A549 (cell line): ENCODE measurements around the gene PYGB. TPM values are rescaled to one million over a fixed set of nuclear protein-coding genes. Genes with fewer than 3 reads are reported as not detected.
A peak's percentile ranks its signal among the peaks of the same experiment; 100 is the strongest.

Experiments used
- ATAC-seq, 2 experiments: fragments of 200-7000 bp in 1 of 2; fragments of >200 bp in 1 of 2; cut with Nextera tagmentation in 1 of 2; cut with Tn5 transposase in 1 of 2; 3 replicates each; pipeline versions ENCODE4 v1.8.0 to v1.9.1; 2018 to 2020; ENCODE audit warnings: mild to moderate bottlenecking in 1 of 2, moderate library complexity in 1 of 2
- CTCF ChIA-PET: fragments of 300-600 bp; sonication (Branson Sonifier 250); formaldehyde crosslinking; extraction: SDS; loops from one replicate; lab custom pipeline; 2021; ENCODE audit warnings: antibody characterized with exemption, inconsistent platforms; lab: Yijun Ruan, JAX
- POLR2A ChIA-PET: fragments of 350-600 bp; formaldehyde crosslinking; extraction: SDS; loops from one replicate; lab custom pipeline; 2021; ENCODE audit warnings: antibody characterized with exemption, inconsistent platforms; lab: Yijun Ruan, JAX
- DNase-seq, 2 experiments: peaks; one replicate each; pipeline versions ENCODE4 v3.0.0 to v3.0.0-alpha.2; 2011 to 2016; ENCODE audit warnings: low read depth in 1 of 2, low spot score in 1 of 2
- FAIRE-seq: peaks from 2 replicates; lab custom pipeline; 2011; peaks lifted over from hg19 to GRCh38; lab: Jason Lieb, UNC
- H3K27ac ChIP-seq, 2 experiments: fragments of >200 bp; sonication (Bioruptor Twin); formaldehyde crosslinking; 3 replicates each; pipeline ENCODE4 v1.5.1; 2016 to 2017
- H3K4me1 ChIP-seq: fragments of >200 bp; sonication (Bioruptor Twin); formaldehyde crosslinking; 3 replicates; pipeline ENCODE4 v1.6.1; 2016
- H3K4me2 ChIP-seq: fragments of >200 bp; sonication (Bioruptor Twin); formaldehyde crosslinking; 3 replicates; pipeline ENCODE4 v1.6.1; 2016
- H3K4me3 ChIP-seq: fragments of >200 bp; sonication (Bioruptor Twin); formaldehyde crosslinking; 3 replicates; pipeline ENCODE4 v1.5.1; 2016
- H3K9me3 ChIP-seq: fragments of >200 bp; sonication (Bioruptor Twin); formaldehyde crosslinking; 3 replicates; pipeline ENCODE4 v1.6.1; 2016
- BHLHE40 ChIP-seq: IDR thresholded peaks from 2 replicates; pipeline ENCODE4 v1.6.1; 2012; ENCODE audit warnings: low read depth, low read length, inconsistent platforms
- CBX2 ChIP-seq: fragments of 200-600 bp; sonication (generic); IDR thresholded peaks from 2 replicates; pipeline ENCODE4 v1.6.1; 2016; ENCODE audit warnings: low read depth, mild to moderate bottlenecking, borderline replicate concordance
- CBX8 ChIP-seq: fragments of 200-600 bp; sonication (generic); IDR thresholded peaks from 2 replicates; pipeline ENCODE4 v1.6.1; 2016
- CHD2 ChIP-seq: fragments of 150-350 bp; IDR thresholded peaks from 2 replicates; pipeline ENCODE4 v1.6.1; 2014; ENCODE audit warnings: low read length; ENCODE audit not compliant: partially characterized antibody
- CHD4 ChIP-seq: fragments of 200-600 bp; sonication (generic); IDR thresholded peaks from 2 replicates; pipeline ENCODE4 v1.6.1; 2016; ENCODE audit warnings: antibody characterized with exemption, mild to moderate bottlenecking, borderline replicate concordance
- CTCF ChIP-seq: fragments of >200 bp; sonication (Bioruptor Twin); formaldehyde crosslinking; IDR thresholded peaks from 3 replicates; pipeline ENCODE4 v1.5.1; 2016
- EHMT2 ChIP-seq: fragments of 200-600 bp; sonication (generic); IDR thresholded peaks from 2 replicates; pipeline ENCODE4 v1.6.1; 2016; ENCODE audit warnings: antibody characterized with exemption, low read depth, mild to moderate bottlenecking, moderate library complexity
- EP300 ChIP-seq, 2 experiments: fragments of >200 bp; sonication (Bioruptor Twin); formaldehyde crosslinking; IDR thresholded peaks; 2 replicates in 1 of 2; 3 replicates in 1 of 2; pipeline ENCODE4 v1.6.1; 2016 to 2017
- FOSL2 ChIP-seq, 2 experiments: fragments of 450-650 bp in 1 of 2; fragments of >200 bp in 1 of 2; sonication (Bioruptor Twin) in 1 of 2; formaldehyde crosslinking; IDR thresholded peaks; 2 replicates each; pipeline versions ENCODE4 v1.5.0 to v1.6.1; 2016 to 2020; ENCODE audit warnings: mild to moderate bottlenecking in 1 of 2, moderate library complexity in 1 of 2
- FOXS1 ChIP-seq: fragments of 250-450 bp; sonication (Bioruptor Pico); IDR thresholded peaks from 2 replicates; pipeline ENCODE4 v1.5.0; 2020; ENCODE audit warnings: mild to moderate bottlenecking, moderate library complexity
- GATA3 ChIP-seq: IDR thresholded peaks from 2 replicates; pipeline ENCODE4 v1.6.1; 2012; ENCODE audit warnings: borderline replicate concordance
- HES2 ChIP-seq: fragments of >200 bp; sonication (Bioruptor Twin); formaldehyde crosslinking; IDR thresholded peaks from 2 replicates; pipeline ENCODE4 v1.6.1; 2016
- HOXA7 ChIP-seq: fragments of 250-450 bp; sonication (Bioruptor Pico); IDR thresholded peaks from 2 replicates; pipeline ENCODE4 v1.5.0; 2020; ENCODE audit warnings: mild to moderate bottlenecking, moderate library complexity
- HOXB13 ChIP-seq: fragments of 250-450 bp; sonication (Bioruptor Pico); IDR thresholded peaks from 2 replicates; pipeline ENCODE4 v1.5.0; 2020; ENCODE audit warnings: low read depth, mild to moderate bottlenecking, moderate library complexity
- JUN ChIP-seq, 2 experiments: fragments of >200 bp; sonication (Bioruptor Twin); formaldehyde crosslinking; IDR thresholded peaks; 2 replicates in 1 of 2; 3 replicates in 1 of 2; pipeline ENCODE4 v1.6.1; 2016 to 2017
- JUNB ChIP-seq: fragments of >200 bp; sonication (Bioruptor Twin); formaldehyde crosslinking; IDR thresholded peaks from 2 replicates; pipeline ENCODE4 v1.6.1; 2016
- MAX ChIP-seq: IDR thresholded peaks from 2 replicates; pipeline ENCODE4 v1.6.1; 2012
- NFE2L2 ChIP-seq: fragments of 150-350 bp; conservative IDR thresholded peaks from 2 replicates; pipeline ENCODE4 v1.6.1; 2014; ENCODE audit warnings: low read length
- NR3C1 ChIP-seq: fragments of >200 bp; sonication (Bioruptor Twin); formaldehyde crosslinking; IDR thresholded peaks from 3 replicates; pipeline ENCODE4 v1.6.1; 2017
- PBX3 ChIP-seq: IDR thresholded peaks from 2 replicates; pipeline ENCODE4 v1.6.1; 2012
- PHF8 ChIP-seq: fragments of 200-600 bp; sonication (generic); IDR thresholded peaks from 2 replicates; pipeline ENCODE4 v1.6.1; 2016; ENCODE audit warnings: low read depth, mild to moderate bottlenecking, antibody characterized with exemption, moderate library complexity, borderline replicate concordance
- POLR2A ChIP-seq: IDR thresholded peaks from 2 replicates; pipeline ENCODE4 v1.6.1; 2012; ENCODE audit warnings: mild to moderate bottlenecking, low read length
- RAD21 ChIP-seq, 2 experiments: fragments of >200 bp in 1 of 2; sonication (Bioruptor Twin) in 1 of 2; formaldehyde crosslinking in 1 of 2; IDR thresholded peaks in 1 of 2; conservative IDR thresholded peaks in 1 of 2; 2 replicates in 1 of 2; 3 replicates in 1 of 2; pipeline ENCODE4 v1.6.1; 2012 to 2018; ENCODE audit warnings: inconsistent platforms in 1 of 2
- RFX5 ChIP-seq: fragments of 450-650 bp; IDR thresholded peaks from 2 replicates; pipeline ENCODE4 v1.7.1; 2014; ENCODE audit warnings: antibody characterized with exemption, mild to moderate bottlenecking, moderate library complexity
- SMC3 ChIP-seq: fragments of >200 bp; sonication (Bioruptor Twin); formaldehyde crosslinking; IDR thresholded peaks from 3 replicates; pipeline ENCODE4 v1.6.1; 2018; ENCODE audit warnings: inconsistent platforms
- TP53 ChIP-seq: fragments of 250-450 bp; sonication (Bioruptor Pico); IDR thresholded peaks from 2 replicates; pipeline ENCODE4 v1.5.0; 2021; ENCODE audit warnings: mild to moderate bottlenecking, moderate library complexity
- USF2 ChIP-seq: fragments of 450-650 bp; IDR thresholded peaks from 2 replicates; pipeline ENCODE4 v1.6.1; 2014; ENCODE audit warnings: antibody characterized with exemption
- ZFP36 ChIP-seq: fragments of 450-650 bp; IDR thresholded peaks from 2 replicates; pipeline ENCODE4 v1.6.1; 2014; ENCODE audit warnings: borderline replicate concordance; ENCODE audit not compliant: partially characterized antibody
- WGBS: methylation state at CpG from one replicate; pipeline ENCODE4 v1.1.6; 2017; ENCODE audit errors: missing lambda C conversion rate; 5-methylcytosine and 5-hydroxymethylcytosine counted together
- polyA plus RNA-seq, 4 experiments: library from polyadenylated mRNA; depleted of rRNA in 3 of 4; stranded (reverse); fragments of >200 nt; fragmentation: RNase III in 1 of 4; extraction: RNeasy Plus Mini Kit Qiagen cat#74134 plus additional on column Dnase treatment in 1 of 4; gene quantifications; 2 replicates in 3 of 4; 3 replicates in 1 of 4; pipeline ENCODE4 v1.2.3, GENCODE V29; 2011 to 2017

PYGB gene
- polyA plus RNA-seq, 2 of the 4 experiments (the other 2 are of a cell fraction), result 93.2 to 100 TPM

- no peaks in the 10 kb centered on the region for H3K9me3 ChIP-seq
- DNase-seq (no peak), FAIRE-seq (no peak), ATAC-seq (no peak)
- H3K4me3 ChIP-seq, result no peak overlapping the region
- no peak overlapping the region for H3K4me2 ChIP-seq
- 86% methylated on average over 9 of the region's 9 CpGs for WGBS
- H3K27ac ChIP-seq, result no peak overlapping the region
- ChIA-PET POLR2A (no interaction called here), CTCF (interaction anchor here (1.3 to 6.3 kb wide), 3 partner anchors 15 to 57 kb away, joined by 5 to 35 read pairs (median 8); no protein-coding TSS in a partner anchor)
- TF ChIP-seq MAX, result no peak
- no peak for TF ChIP-seq RFX5
- TF ChIP-seq HOXA7, result no peak
- no peak for TF ChIP-seq CHD4
- TF ChIP-seq CTCF, result no peak
- no peak for TF ChIP-seq NFE2L2
- TF ChIP-seq USF2, result no peak
- TF ChIP-seq ZFP36, result no peak
- no peak for TF ChIP-seq EP300 (IDR thresholded peaks at IDR 0.05)
- TF ChIP-seq CBX2, result no peak
- TF ChIP-seq JUNB, result no peak
- TF ChIP-seq POLR2A, result no peak
- peaks cover 22% of the 10 kb centered on the region; the same call in 2 of the 3 replicates for H3K4me1 ChIP-seq
These were observed 94.1 kb downstream of the PYGB start for GRCh38 chr20:25341716-25342680.

- H3K4me3 ChIP-seq, result no peak overlapping the region
- no peak overlapping the region for H3K27ac ChIP-seq
- POLR2A ChIA-PET, result no interaction called here
- peaks cover 11% of the 10 kb centered on the region; the same call in 1 of the 3 replicates for H3K4me1 ChIP-seq
- no peak for ATAC-seq
- WGBS, result 89% methylated on average over 3 of the region's 3 CpGs
- H3K9me3 ChIP-seq, result no peaks in the 10 kb centered on the region
- peak; percentile 94 for FAIRE-seq
- H3K4me2 ChIP-seq, result no peak overlapping the region
- TF ChIP-seq EP300 (IDR thresholded peaks at IDR 0.05), result no peak
- TF ChIP-seq PHF8, result no peak
- TF ChIP-seq FOSL2 (IDR thresholded peaks at IDR 0.05), result no peak
- 0 out of 2 replicates have a peak, but pooled peaks have one; percentile 10 for TF ChIP-seq FOSL2 (CRISPR knock-in tag; IDR thresholded peaks at IDR 0.05)
- TF ChIP-seq, all 56 proteins: peak for 1
- CTCF ChIA-PET, result interaction anchor here (0.6 kb wide), 1 partner anchor 44 kb away, joined by 3 read pairs; no protein-coding TSS in a partner anchor
- DNase-seq, result no peak
These were observed 96.7 kb downstream of the PYGB start for GRCh38 chr20:25344634-25345033.

GRCh38 chr20:25345721-25346120 is 97.8 kb downstream of the PYGB start:
- ChIA-PET CTCF (interaction anchor here (0.8 to 1.4 kb wide), 2 partner anchors 10 to 54 kb away, joined by 3 to 4 read pairs; no protein-coding TSS in a partner anchor), POLR2A (no interaction called here)
- no peak overlapping the region for H3K4me3 ChIP-seq
- no peak for DNase-seq
- FAIRE-seq, result peak; percentile 78
- H3K4me1 ChIP-seq, result peaks cover 5% of the 10 kb centered on the region; the same call in 1 of the 3 replicates
- TF ChIP-seq PHF8, result no peak
- TF ChIP-seq GATA3, result no peak
- TF ChIP-seq SMC3, result no peak
- TF ChIP-seq FOXS1 (CRISPR knock-in tag), result no peak
- TF ChIP-seq HOXB13 (CRISPR knock-in tag), result no peak
- no peak for TF ChIP-seq BHLHE40
- no peak for TF ChIP-seq EHMT2
- no peak for TF ChIP-seq PBX3
- TF ChIP-seq CHD2, result no peak
- TF ChIP-seq ZFP36, result no peak
- no peak for TF ChIP-seq NR3C1
- no peak for TF ChIP-seq RAD21 (conservative IDR thresholded peaks at IDR 0.05 in 1 of 2, IDR thresholded peaks at IDR 0.05 in 1 of 2)
- no peak for TF ChIP-seq CBX8
- TF ChIP-seq TP53 (CRISPR knock-in tag), result no peak
- no peak for TF ChIP-seq JUN (IDR thresholded peaks at IDR 0.05)
- no peak for TF ChIP-seq CHD4
- no peak for TF ChIP-seq HES2
- no peak overlapping the region for H3K27ac ChIP-seq
- no peaks in the 10 kb centered on the region for H3K9me3 ChIP-seq
- no peak for ATAC-seq
- WGBS, result 93% methylated on average over 1 of the region's 1 CpG
- H3K4me2 ChIP-seq, result no peak overlapping the region
